H1 (cell line): ENCODE measurements around the gene NUSAP1. TPM values are rescaled to one million over a fixed set of nuclear protein-coding genes. Genes with fewer than 3 reads are reported as not detected.

Source experiments
- CTCF ChIA-PET: fragments of 300-600 bp; sonication (Branson Sonifier 250); formaldehyde crosslinking; loops from one replicate; lab custom pipeline; 2021; ENCODE audit not compliant: partially characterized antibody; lab: Charles Lee
- POLR2A ChIA-PET: fragments of 300-600 bp; sonication (Branson Sonifier 250); formaldehyde crosslinking; loops from one replicate; lab custom pipeline; 2021; ENCODE audit warnings: inconsistent platforms; ENCODE audit not compliant: partially characterized antibody; lab: Charles Lee
- DNase-seq, 2 experiments: peaks; one replicate each; pipeline versions ENCODE4 v3.0.0 to v3.0.0-alpha.2; 2010 to 2022; ENCODE audit warnings: low spot score in 2 of 2, low read depth in 1 of 2, mixed read lengths in 1 of 2
- FAIRE-seq: peaks from 2 replicates; lab custom pipeline; 2011; peaks lifted over from hg19 to GRCh38; lab: Jason Lieb, UNC
- H2AFZ ChIP-seq: 2 replicates; pipeline ENCODE4 v1.8.1; 2012; ENCODE audit warnings: low read length, inconsistent platforms
- H2AK5ac ChIP-seq: 2 replicates; pipeline ENCODE4 v1.6.1; 2013; ENCODE audit warnings: low read depth, low read length
- H2BK120ac ChIP-seq: replicated peaks from 2 replicates; pipeline ENCODE3; 2013; ENCODE audit warnings: low read depth, low read length, inconsistent platforms
- H2BK12ac ChIP-seq: 2 replicates; pipeline ENCODE4 v1.6.1; 2013; ENCODE audit warnings: low read depth, low read length
- H2BK15ac ChIP-seq: 2 replicates; pipeline ENCODE4 v1.6.1; 2013; ENCODE audit warnings: low read length
- H2BK20ac ChIP-seq: 2 replicates; pipeline ENCODE4 v1.6.1; 2013; ENCODE audit warnings: low read length
- H2BK5ac ChIP-seq: 2 replicates; pipeline ENCODE4 v1.6.1; 2013; ENCODE audit warnings: low read depth, low read length
- H3K14ac ChIP-seq: 2 replicates; pipeline ENCODE4 v1.6.1; 2013; ENCODE audit warnings: inconsistent platforms; ENCODE audit not compliant: insufficient read length
- H3K18ac ChIP-seq: 2 replicates; pipeline ENCODE4 v1.6.1; 2013; ENCODE audit warnings: low read length; ENCODE audit errors: extremely low read depth
- H3K23ac ChIP-seq: 2 replicates; pipeline ENCODE4 v1.6.1; 2013; ENCODE audit warnings: inconsistent platforms; ENCODE audit not compliant: insufficient read length
- H3K23me2 ChIP-seq: 2 replicates; pipeline ENCODE4 v1.6.1; 2013; ENCODE audit warnings: low read depth, low read length
- H3K27ac ChIP-seq: 2 replicates; pipeline ENCODE4 v1.6.1; 2011; ENCODE audit warnings: low read depth, low read length, inconsistent platforms
- H3K27me3 ChIP-seq, 4 experiments: replicated peaks in 1 of 4; 1 replicate in 1 of 4; 2 replicates in 3 of 4; pipeline versions ENCODE4 v1.6.1 to v1.8.1; 2011 to 2013; ENCODE audit warnings: low read length in 3 of 4, mild to moderate bottlenecking in 3 of 4, inconsistent platforms in 2 of 4, mixed read lengths in 2 of 4, moderate library complexity in 1 of 4; ENCODE audit not compliant: control insufficient read depth in 3 of 4, insufficient read depth in 3 of 4; ENCODE audit errors: extremely low read depth in 1 of 4
- H3K36me3 ChIP-seq, 4 experiments: 2 replicates each; pipeline versions ENCODE4 v1.6.1 to v1.8.1; 2011 to 2013; ENCODE audit warnings: mild to moderate bottlenecking in 4 of 4, low read length in 3 of 4, moderate library complexity in 2 of 4, control low read depth in 1 of 4, inconsistent platforms in 1 of 4; ENCODE audit not compliant: insufficient read depth in 4 of 4, control insufficient read depth in 2 of 4
- H3K4ac ChIP-seq: replicated peaks from 2 replicates; pipeline ENCODE3; 2013; ENCODE audit warnings: low read length, low read depth, mixed read lengths, inconsistent platforms; ENCODE audit not compliant: insufficient read length
- H3K4me1 ChIP-seq, 4 experiments: replicated peaks in 1 of 4; 1 replicate in 1 of 4; 2 replicates in 3 of 4; pipeline versions ENCODE4 v1.6.1 to v1.8.1; 2011 to 2013; ENCODE audit warnings: low read length in 3 of 4, inconsistent platforms in 2 of 4, mixed read lengths in 1 of 4; ENCODE audit not compliant: insufficient read depth in 4 of 4, control insufficient read depth in 3 of 4
- H3K4me2 ChIP-seq, 2 experiments: 2 replicates each; pipeline versions ENCODE4 v1.6.1 to v1.8.1; 2011 to 2013; ENCODE audit warnings: low read depth in 2 of 2, low read length in 2 of 2, control low read depth in 1 of 2, inconsistent platforms in 1 of 2, mild to moderate bottlenecking in 1 of 2; ENCODE audit not compliant: insufficient read depth in 1 of 2
- H3K4me3 ChIP-seq, 4 experiments: fragments of 200-600, 300-600 bp in 1 of 4; sonication (generic), shearing (Covaris generic), sonication (Bioruptor Twin) in 1 of 4; 2 replicates each; pipeline versions ENCODE4 v1.5.1 to v1.8.1; 2011 to 2016; ENCODE audit warnings: low read length in 4 of 4, low read depth in 3 of 4, control low read depth in 2 of 4, inconsistent platforms in 2 of 4, mild to moderate bottlenecking in 2 of 4, mixed read lengths in 1 of 4, moderate library complexity in 1 of 4; ENCODE audit not compliant: insufficient read depth in 2 of 4; ENCODE audit errors: extremely low read depth in 1 of 4
- H3K56ac ChIP-seq: replicated peaks from 2 replicates; pipeline ENCODE3; 2013; ENCODE audit warnings: low read depth, mild to moderate bottlenecking, mixed read lengths, low read length, inconsistent platforms; ENCODE audit not compliant: insufficient read length
- H3K79me1 ChIP-seq: 2 replicates; pipeline ENCODE4 v1.6.1; 2013; ENCODE audit warnings: low read depth, low read length, control low read depth
- H3K79me2 ChIP-seq, 2 experiments: 2 replicates each; pipeline versions ENCODE4 v1.6.1 to v1.8.1; 2012 to 2013; ENCODE audit warnings: low read length in 2 of 2, mild to moderate bottlenecking in 2 of 2, inconsistent platforms in 1 of 2; ENCODE audit not compliant: insufficient read depth in 2 of 2, control insufficient read depth in 1 of 2
- H3K9ac ChIP-seq, 4 experiments: replicated peaks in 1 of 4; 1 replicate in 1 of 4; 2 replicates in 3 of 4; pipeline versions ENCODE4 v1.6.1 to v1.8.1; 2011 to 2013; ENCODE audit warnings: low read depth in 3 of 4, low read length in 3 of 4, control low read depth in 2 of 4, mild to moderate bottlenecking in 2 of 4, moderate library complexity in 2 of 4, inconsistent platforms in 1 of 4; ENCODE audit errors: extremely low read depth in 1 of 4
- H3K9me3 ChIP-seq, 2 experiments: 2 replicates each; pipeline versions ENCODE4 v1.6.1 to v1.8.1; 2012 to 2013; ENCODE audit warnings: mild to moderate bottlenecking in 2 of 2, moderate library complexity in 2 of 2, control low read depth in 1 of 2, inconsistent platforms in 1 of 2, low read depth in 1 of 2, low read length in 1 of 2, mixed read lengths in 1 of 2; ENCODE audit not compliant: insufficient read depth in 2 of 2
- H4K20me1 ChIP-seq, 2 experiments: replicated peaks in 1 of 2; 2 replicates each; pipeline versions ENCODE3 to v1.8.1; 2011 to 2013; ENCODE audit warnings: inconsistent platforms in 2 of 2, low read length in 2 of 2, mild to moderate bottlenecking in 1 of 2; ENCODE audit not compliant: insufficient read depth in 2 of 2, control insufficient read depth in 1 of 2
- H4K5ac ChIP-seq: 2 replicates; pipeline ENCODE4 v1.6.1; 2013; ENCODE audit warnings: low read length, low read depth, mixed read lengths, inconsistent platforms; ENCODE audit not compliant: insufficient read length
- H4K8ac ChIP-seq: 2 replicates; pipeline ENCODE4 v1.8.0; 2013; ENCODE audit warnings: mild to moderate bottlenecking, moderate library complexity, low read length, inconsistent platforms; ENCODE audit not compliant: insufficient read depth; ENCODE audit errors: extremely low read depth
- H4K91ac ChIP-seq: replicated peaks from 2 replicates; pipeline ENCODE3; 2013; ENCODE audit warnings: low read length, mixed read lengths, inconsistent platforms; ENCODE audit not compliant: insufficient read length
- SIN3A ChIP-seq, 2 experiments: IDR thresholded peaks in 1 of 2; conservative IDR thresholded peaks in 1 of 2; 2 replicates each; pipeline ENCODE4 v1.6.1; 2011 to 2012; ENCODE audit warnings: low read length in 2 of 2, improper control_type of control experiment in 1 of 2, low read depth in 1 of 2, mild to moderate bottlenecking in 1 of 2
- WGBS, 2 experiments: shearing (Covaris generic) in 1 of 2; methylation state at CpG; one replicate each; pipeline versions ENCODE4 v1.1.6 to v1.1.7; 2013 to 2015; ENCODE audit warnings: low lambda C conversion rate in 2 of 2, mixed read lengths in 2 of 2, inconsistent platforms in 1 of 2, low coverage in 1 of 2, missing lambda C conversion rate in 1 of 2; ENCODE audit not compliant: insufficient replicate concordance in 2 of 2, insufficient coverage in 1 of 2, insufficient read length in 1 of 2; ENCODE audit errors: extremely low coverage in 1 of 2, missing lambda C conversion rate in 1 of 2; 5-methylcytosine and 5-hydroxymethylcytosine counted together
- polyA plus RNA-seq, 7 experiments: library from polyadenylated mRNA; depleted of rRNA in 3 of 7; stranded (reverse) in 5 of 7; unstranded in 2 of 7; fragments of >200 nt in 5 of 7; fragments of 200-250 nt in 2 of 7; gene quantifications; 1 replicate in 5 of 7; 2 replicates in 1 of 7; 4 replicates in 1 of 7; pipeline versions ENCODE4 v1.2.1 to v1.2.3, GENCODE V29; 2011 to 2013; ENCODE audit warnings: missing spikeins in 2 of 7, mixed read lengths in 2 of 7
- total RNA-seq: library from RNA; stranded (reverse); fragmentation: NEBNext Ultra II Directional; extraction: Animal tissue kit (Norgen Biotek cat#: 25700); gene quantifications from 2 replicates; pipeline ENCODE4 v1.2.1, GENCODE V29; 2021

Gene NUSAP1
- total and polyA plus RNA-seq, 2 of the 8 experiments (the other 6 are each of a cell fraction or from before 2014, with no cell fraction given) = 60.8 to 144 TPM

- DNase-seq (no peak), FAIRE-seq (no peak)
- no peak overlapping the region for H3K4me3 ChIP-seq
- H3K79me2 ChIP-seq = no peaks in the 10 kb centered on the region
- H4K20me1 ChIP-seq = no peaks in the 10 kb centered on the region
- H2AK5ac ChIP-seq = no peak overlapping the region
- WGBS, 2 experiments = 97% methylated on average over 10 of the region's 10 CpGs; no CpG with 5 or more reads in 1 of the 2 experiments
- no peaks in the 10 kb centered on the region for H3K9me3 ChIP-seq
- H2BK15ac ChIP-seq = no peak overlapping the region
- no peak overlapping the region for H3K4me2 ChIP-seq
- H3K36me3 ChIP-seq = peaks cover 30 to 78% (median 61%) of the 10 kb centered on the region in 4 experiments
- no peak overlapping the region for H3K18ac ChIP-seq
- no peak overlapping the region for H3K23ac ChIP-seq
- no peak overlapping the region for H2BK12ac ChIP-seq
- no peak overlapping the region for H2AFZ ChIP-seq
- no peak overlapping the region for H2BK120ac ChIP-seq
- no peak overlapping the region for H3K14ac ChIP-seq
- CTCF ChIA-PET = interaction anchor here (0.5 to 1.2 kb wide), 4 partner anchors 9 to 50 kb away, joined by 3 read pairs; no protein-coding TSS in a partner anchor
- no peak for TF ChIP-seq SIN3A (conservative IDR thresholded peaks at IDR 0.05 in 1 of 2, IDR thresholded peaks at IDR 0.05 in 1 of 2; ENCODE audit: low read depth in 1 of 2, low read length in 2 of 2)
- H4K5ac ChIP-seq = no peak overlapping the region
- no peak overlapping the region for H2BK20ac ChIP-seq
- H3K56ac ChIP-seq = no peak overlapping the region
- H3K23me2 ChIP-seq = no peaks in the 10 kb centered on the region
- no peaks in the 10 kb centered on the region for H3K79me1 ChIP-seq
- H2BK5ac ChIP-seq = no peak overlapping the region
- no peak overlapping the region for H3K9ac ChIP-seq
- no peak overlapping the region for H3K27ac ChIP-seq
- no peaks in the 10 kb centered on the region for H3K27me3 ChIP-seq
- no peak overlapping the region for H4K8ac ChIP-seq
- H3K4me1 ChIP-seq = no peaks in the 10 kb centered on the region
- POLR2A ChIA-PET = interaction anchor here (0.9 kb wide), 1 partner anchor 65 kb away, joined by 5 read pairs; no protein-coding TSS in a partner anchor
- H4K91ac ChIP-seq = no peak overlapping the region
- no peak overlapping the region for H3K4ac ChIP-seq
These were observed 17.5 kb downstream of the NUSAP1 start for GRCh38 chr15:41350057-41350717.
